ENCODE data around the gene PRRT2.

DNA sequence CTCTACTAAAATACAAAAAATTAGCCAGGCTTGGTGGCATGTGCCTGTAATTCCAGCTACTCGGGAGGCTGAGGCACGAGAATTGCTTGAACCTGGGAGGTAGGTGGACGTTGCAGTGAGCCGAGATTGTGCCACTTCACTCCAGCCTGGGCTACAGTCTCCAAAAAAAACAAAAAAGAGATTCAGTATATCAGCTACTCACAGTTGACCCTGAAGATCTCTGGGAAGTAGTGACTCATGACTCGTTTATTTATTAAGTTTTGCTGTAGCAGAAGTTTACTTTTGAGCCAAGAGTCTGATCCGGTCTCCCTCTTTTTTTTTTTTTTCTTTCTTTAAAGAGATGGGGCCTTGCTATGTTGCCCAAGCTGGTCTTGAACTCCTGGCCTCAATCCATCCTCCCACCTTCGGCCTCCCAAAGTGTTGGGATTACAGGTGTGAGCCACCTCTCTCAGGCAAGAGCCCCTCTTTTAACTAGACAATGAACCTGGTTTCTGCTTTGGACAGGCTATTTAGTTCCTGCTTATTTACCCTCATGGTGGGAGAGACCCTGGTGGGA, 12.7 kb downstream of the PRRT2 start:
- no peak for TF ChIP-seq KAT7 (CRISPR knock-in tag; IDR thresholded peaks at IDR 0.05; ENCODE audit: borderline replicate concordance)
- TF ChIP-seq, protein P1, sequence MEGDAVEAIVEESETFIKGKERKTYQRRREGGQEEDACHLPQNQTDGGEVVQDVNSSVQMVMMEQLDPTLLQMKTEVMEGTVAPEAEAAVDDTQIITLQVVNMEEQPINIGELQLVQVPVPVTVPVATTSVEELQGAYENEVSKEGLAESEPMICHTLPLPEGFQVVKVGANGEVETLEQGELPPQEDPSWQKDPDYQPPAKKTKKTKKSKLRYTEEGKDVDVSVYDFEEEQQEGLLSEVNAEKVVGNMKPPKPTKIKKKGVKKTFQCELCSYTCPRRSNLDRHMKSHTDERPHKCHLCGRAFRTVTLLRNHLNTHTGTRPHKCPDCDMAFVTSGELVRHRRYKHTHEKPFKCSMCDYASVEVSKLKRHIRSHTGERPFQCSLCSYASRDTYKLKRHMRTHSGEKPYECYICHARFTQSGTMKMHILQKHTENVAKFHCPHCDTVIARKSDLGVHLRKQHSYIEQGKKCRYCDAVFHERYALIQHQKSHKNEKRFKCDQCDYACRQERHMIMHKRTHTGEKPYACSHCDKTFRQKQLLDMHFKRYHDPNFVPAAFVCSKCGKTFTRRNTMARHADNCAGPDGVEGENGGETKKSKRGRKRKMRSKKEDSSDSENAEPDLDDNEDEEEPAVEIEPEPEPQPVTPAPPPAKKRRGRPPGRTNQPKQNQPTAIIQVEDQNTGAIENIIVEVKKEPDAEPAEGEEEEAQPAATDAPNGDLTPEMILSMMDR (IDR thresholded peaks at IDR 0.05), result no peak
- TF ChIP-seq, protein P2, sequence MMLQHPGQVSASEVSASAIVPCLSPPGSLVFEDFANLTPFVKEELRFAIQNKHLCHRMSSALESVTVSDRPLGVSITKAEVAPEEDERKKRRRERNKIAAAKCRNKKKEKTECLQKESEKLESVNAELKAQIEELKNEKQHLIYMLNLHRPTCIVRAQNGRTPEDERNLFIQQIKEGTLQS (CRISPR knock-in tag; conservative IDR thresholded peaks at IDR 0.05), result no peak
- no peak for TF ChIP-seq ZNF232 (CRISPR knock-in tag; IDR thresholded peaks at IDR 0.05)
- TF ChIP-seq, protein P3, sequence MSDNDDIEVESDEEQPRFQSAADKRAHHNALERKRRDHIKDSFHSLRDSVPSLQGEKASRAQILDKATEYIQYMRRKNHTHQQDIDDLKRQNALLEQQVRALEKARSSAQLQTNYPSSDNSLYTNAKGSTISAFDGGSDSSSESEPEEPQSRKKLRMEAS (CRISPR knock-in tag; IDR thresholded peaks at IDR 0.05), result no peak
- TF ChIP-seq NR3C1 (CRISPR knock-in tag; conservative IDR thresholded peaks at IDR 0.05; ENCODE audit: low read depth), result no peak
- no peak for TF ChIP-seq ZBTB21 (CRISPR knock-in tag; IDR thresholded peaks at IDR 0.05; ENCODE audit: borderline replicate concordance)
